OCI-LY7 (cell line): Measurements from ENCODE around the gene NPR3.

ENCODE experiments used
- CTCF ChIP-seq: fragments of 200-600 bp; sonication (generic); conservative IDR thresholded peaks from 2 replicates; pipeline ENCODE4 v1.5.1; 2014; ENCODE audit warnings: mild to moderate bottlenecking, antibody characterized with exemption, low read length, moderate library complexity, mixed read lengths
- EZH2phosphoT487 ChIP-seq: fragments of 200-600 bp; sonication (generic); IDR thresholded peaks from 2 replicates; pipeline ENCODE4 v1.6.1; 2018; ENCODE audit warnings: low read depth, borderline replicate concordance, mild to moderate bottlenecking, mixed run types, antibody characterized with exemption, low read length, moderate library complexity, mixed read lengths

GRCh38 chr5:32686799-32687498 is 24.2 kb upstream of the NPR3 start:
- TF ChIP-seq CTCF (no peak), EZH2phosphoT487 (no peak)
